Nephron (organoid): ENCODE measurements around the gene FCAMR.

Source experiments
- H3K27ac Mint-ChIP-seq, 3 experiments: 2 replicates each; pipeline ENCODE4 v1.8.0; 2020; ENCODE audit warnings: mixed read lengths in 3 of 3, mild to moderate bottlenecking in 2 of 3, moderate library complexity in 1 of 3
- H3K27me3 Mint-ChIP-seq: 2 replicates; pipeline ENCODE4 v1.8.0; 2021; ENCODE audit warnings: low read depth, mild to moderate bottlenecking, moderate library complexity, mixed read lengths
- H3K36me3 Mint-ChIP-seq: 2 replicates; pipeline ENCODE4 v1.8.0; 2020; ENCODE audit warnings: low read depth, mixed read lengths
- H3K4me1 Mint-ChIP-seq: 2 replicates; pipeline ENCODE4 v1.8.0; 2020; ENCODE audit warnings: mixed read lengths
- H3K4me3 Mint-ChIP-seq, 3 experiments: 2 replicates each; pipeline ENCODE4 v1.8.0; 2020; ENCODE audit warnings: mild to moderate bottlenecking in 3 of 3, mixed read lengths in 3 of 3, moderate library complexity in 2 of 3
- H3K9me3 Mint-ChIP-seq: 2 replicates; pipeline ENCODE4 v1.8.0; 2020; ENCODE audit warnings: mixed read lengths
- CTCF ChIP-seq, 3 experiments: fragments of 200-600 bp; sonication (generic); IDR thresholded peaks; one replicate each; pipeline ENCODE4 v1.5.0; 2021; ENCODE audit warnings: antibody characterized with exemption in 3 of 3; ENCODE audit not compliant: unreplicated experiment in 3 of 3

FCAMR gene

GRCh38 chr1:206908038-206908437 is 62.2 kb downstream of the FCAMR start:
- Mint-ChIP-seq H3K4me1 (peaks cover 12% of the 10 kb centered on the region), H3K36me3 (no peaks in the 10 kb centered on the region), H3K4me3 (peak overlapping the region; percentile 12 to 60 (median 51)), H3K27ac (no peak overlapping the region), H3K9me3 (no peaks in the 10 kb centered on the region), H3K27me3 (peaks cover 78% of the 10 kb centered on the region)
- no peak for TF ChIP-seq CTCF (IDR thresholded peaks at IDR 0.05; ENCODE audit: unreplicated experiment in 3 of 3)
